WTC11 (cell line): ENCODE data around the gene TBL1XR1.

Experiments used
- ATF3 ChIP-seq: sonication (generic); formaldehyde crosslinking; conservative IDR thresholded peaks from 2 replicates; pipeline ENCODE4 v1.8.1; 2022; ENCODE audit warnings: mild to moderate bottlenecking, missing genetic modification reagents
- ATF6 ChIP-seq: sonication (generic); formaldehyde crosslinking; IDR thresholded peaks from 2 replicates; pipeline ENCODE4 v1.8.1; 2023; ENCODE audit warnings: mild to moderate bottlenecking, missing genetic modification reagents
- CBFB ChIP-seq: sonication (generic); formaldehyde crosslinking; IDR thresholded peaks from 2 replicates; pipeline ENCODE4 v1.8.1; 2022; ENCODE audit warnings: mild to moderate bottlenecking, low read depth, missing genetic modification reagents
- CTCF ChIP-seq: fragments of 200-600 bp; IDR thresholded peaks from 2 replicates; pipeline ENCODE4 v1.8.0; 2022; ENCODE audit warnings: antibody characterized with exemption
- IRF2 ChIP-seq: sonication (generic); formaldehyde crosslinking; IDR thresholded peaks from 2 replicates; pipeline ENCODE4 v1.8.0; 2022; ENCODE audit warnings: low read depth, missing genetic modification reagents, borderline replicate concordance
- MLX ChIP-seq: sonication (generic); formaldehyde crosslinking; IDR thresholded peaks from 2 replicates; pipeline ENCODE4 v1.8.1; 2023; ENCODE audit warnings: mild to moderate bottlenecking, missing genetic modification reagents, moderate library complexity

- no peak for TF ChIP-seq IRF2 (CRISPR knock-in tag)
- no peak for TF ChIP-seq ATF6 (CRISPR knock-in tag)
- no peak for TF ChIP-seq MLX (CRISPR knock-in tag)
- TF ChIP-seq CTCF = no peak
- TF ChIP-seq CBFB (CRISPR knock-in tag) = no peak
- TF ChIP-seq ATF3 = no peak
Measured at GRCh38 chr3:177080122-177080521, 117.2 kb downstream of the TBL1XR1 start.
